Suprapubic skin (tissue), 4 donors: ENCODE data around the gene CAMTA1. TPM values are rescaled to one million over a fixed set of nuclear protein-coding genes. Genes with fewer than 3 reads are reported as not detected.

Experiments used
- DNase-seq, 2 donors: peaks; one replicate each; pipeline ENCODE4 v3.0.0-alpha.2; 2019; ENCODE audit warnings: low spot score in 2 of 2
- H3K27ac ChIP-seq: fragments of 200-600 bp; sonication (generic); one replicate; pipeline ENCODE4 v1.5.1; 2019
- H3K27me3 ChIP-seq: fragments of 200-600 bp; sonication (generic); one replicate; pipeline ENCODE4 v1.5.1; 2019
- H3K36me3 ChIP-seq: fragments of 200-600 bp; sonication (generic); one replicate; pipeline ENCODE4 v1.5.1; 2019
- H3K4me1 ChIP-seq: fragments of 200-600 bp; sonication (generic); one replicate; pipeline ENCODE4 v1.5.1; 2019
- H3K4me3 ChIP-seq: fragments of 200-600 bp; sonication (generic); one replicate; pipeline ENCODE4 v1.5.1; 2019; ENCODE audit warnings: mild to moderate bottlenecking
- H3K9me3 ChIP-seq: fragments of 200-600 bp; sonication (generic); one replicate; pipeline ENCODE4 v1.5.1; 2019
- CTCF ChIP-seq, 2 donors: fragments of 200-600 bp in 1 of 2; fragments of 450-650 bp in 1 of 2; sonication (generic) in 1 of 2; IDR thresholded peaks; one replicate each; pipeline ENCODE4 v1.5.1; 2016 to 2019; ENCODE audit warnings: antibody characterized with exemption in 2 of 2, mild to moderate bottlenecking in 1 of 2, moderate library complexity in 1 of 2
- EP300 ChIP-seq: sonication (generic); formaldehyde crosslinking; IDR thresholded peaks from one replicate; pipeline ENCODE4 v1.6.1; 2017; ENCODE audit warnings: antibody characterized with exemption
- POLR2A ChIP-seq, 2 donors: fragments of 450-650 bp; IDR thresholded peaks; one replicate each; pipeline ENCODE4 v1.6.1; 2017; ENCODE audit warnings: antibody characterized with exemption in 2 of 2, mild to moderate bottlenecking in 2 of 2, moderate library complexity in 2 of 2
- POLR2AphosphoS5 ChIP-seq, 3 donors: sonication (generic); formaldehyde crosslinking; IDR thresholded peaks; one replicate each; pipeline ENCODE4 v1.6.1; 2017; ENCODE audit warnings: antibody characterized with exemption in 3 of 3
- WGBS: methylation state at CpG from one replicate; pipeline ENCODE4 v1.1.5; 2018; 5-methylcytosine and 5-hydroxymethylcytosine counted together
- total RNA-seq, 4 donors: library from RNA; depleted of rRNA; stranded (reverse); fragments of >200 nt; gene quantifications; one replicate each; pipeline ENCODE4 v1.1.0, GENCODE V29; 2016

The CAMTA1 gene
- total RNA-seq, 4 donors from 2014 or later = 40.4 to 54.1 (median 46.6) TPM

- WGBS = 85% methylated on average over 15 of the region's 15 CpGs
- H3K36me3 ChIP-seq = no peaks in the 10 kb centered on the region
- H3K27ac ChIP-seq = no peak overlapping the region
- H3K4me1 ChIP-seq = no peaks in the 10 kb centered on the region
- no peak overlapping the region for H3K4me3 ChIP-seq
- no peak for TF ChIP-seq EP300
- no peak for TF ChIP-seq POLR2AphosphoS5 (IDR thresholded peaks at IDR 0.05)
- no peak for TF ChIP-seq POLR2A (IDR thresholded peaks at IDR 0.05)
- no peak for TF ChIP-seq CTCF (IDR thresholded peaks at IDR 0.05)
- no peak for DNase-seq
- H3K9me3 ChIP-seq = no peaks in the 10 kb centered on the region
- peaks cover 38% of the 10 kb centered on the region for H3K27me3 ChIP-seq
Measured at GRCh38 chr1:7106442-7107108, 321.3 kb downstream of the CAMTA1 start.

DNA sequence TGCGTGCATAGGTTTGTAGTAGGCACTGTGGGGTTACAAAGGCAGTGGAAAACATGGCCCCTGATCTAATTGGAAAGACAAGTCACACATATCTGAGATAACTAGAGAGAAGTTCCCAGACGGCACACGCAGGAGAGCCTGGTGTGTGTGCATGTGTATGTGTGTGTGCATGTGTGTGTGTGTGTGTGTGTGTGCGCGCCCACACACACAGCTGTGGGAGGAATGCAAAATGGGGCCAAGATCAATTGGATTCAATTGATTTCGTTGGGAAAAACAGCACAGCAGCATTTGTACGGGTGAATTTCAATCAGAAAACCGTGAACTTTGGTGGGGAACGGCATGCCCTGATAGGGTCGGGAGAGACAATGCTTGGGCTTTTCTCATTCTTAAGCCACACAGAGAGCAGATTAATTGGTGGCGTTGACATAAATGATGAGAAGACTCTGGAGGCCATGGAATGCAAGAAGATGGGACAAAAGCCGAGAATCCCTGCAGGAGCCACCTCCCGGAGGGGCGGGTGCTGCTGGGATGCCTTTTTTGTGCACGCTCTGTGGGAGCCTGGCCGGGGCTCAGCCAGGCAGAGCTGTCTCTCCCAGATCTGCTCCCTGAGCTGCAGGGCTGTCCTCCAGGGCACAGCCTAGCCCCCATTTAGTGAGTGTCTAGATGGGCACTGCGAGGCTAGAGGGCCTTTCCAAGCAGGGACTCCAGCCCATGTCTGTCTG, 322.0 kb downstream of the CAMTA1 start:
- no peak for TF ChIP-seq EP300
- no peak for TF ChIP-seq CTCF (IDR thresholded peaks at IDR 0.05)
- TF ChIP-seq POLR2A (IDR thresholded peaks at IDR 0.05) = no peak
- no peak for TF ChIP-seq POLR2AphosphoS5 (IDR thresholded peaks at IDR 0.05)
- DNase-seq = no peak
- Histone ChIP-seq H3K4me3 (no peak overlapping the region), H3K4me1 (no peaks in the 10 kb centered on the region), H3K36me3 (no peaks in the 10 kb centered on the region), H3K9me3 (no peaks in the 10 kb centered on the region), H3K27me3 (peaks cover 42% of the 10 kb centered on the region), H3K27ac (no peak overlapping the region)
- WGBS = 65% methylated on average over 17 of the region's 17 CpGs

GRCh38 chr1:7108251-7108650, 323.0 kb downstream of the CAMTA1 start:
- Histone ChIP-seq H3K4me3 (no peak overlapping the region), H3K4me1 (no peaks in the 10 kb centered on the region), H3K36me3 (no peaks in the 10 kb centered on the region), H3K9me3 (no peaks in the 10 kb centered on the region), H3K27me3 (peaks cover 42% of the 10 kb centered on the region), H3K27ac (no peak overlapping the region)
- 75% methylated on average over 8 of the region's 8 CpGs for WGBS
- TF ChIP-seq EP300 (no peak), CTCF (IDR thresholded peaks at IDR 0.05) (no peak), POLR2A (IDR thresholded peaks at IDR 0.05) (no peak), POLR2AphosphoS5 (IDR thresholded peaks at IDR 0.05) (no peak)
- DNase-seq = no peak

DNA sequence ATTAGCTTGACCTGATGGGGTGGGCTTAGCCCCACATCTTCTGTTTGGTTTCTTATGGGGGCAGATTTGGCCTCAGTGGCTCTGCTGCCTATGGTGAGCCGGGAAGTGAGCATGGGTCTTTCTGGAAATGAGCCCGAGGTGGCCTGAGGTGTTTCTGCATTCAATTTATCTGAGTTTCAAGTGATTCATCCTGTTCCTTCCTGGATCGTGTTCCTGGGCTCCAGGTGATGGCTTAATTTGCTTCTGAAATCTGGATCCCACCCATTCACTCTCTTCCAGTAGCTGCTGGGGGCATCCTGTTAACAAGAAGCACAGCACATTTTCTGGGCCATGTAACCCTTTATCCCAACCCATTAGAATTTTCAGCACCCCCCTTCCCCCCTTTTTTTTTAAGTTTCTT, 324.6 kb downstream of the CAMTA1 start:
- Histone ChIP-seq H3K9me3 (no peaks in the 10 kb centered on the region), H3K27me3 (peaks cover 42% of the 10 kb centered on the region), H3K27ac (no peak overlapping the region), H3K4me3 (no peak overlapping the region), H3K4me1 (no peaks in the 10 kb centered on the region), H3K36me3 (no peaks in the 10 kb centered on the region)
- no peak for DNase-seq
- TF ChIP-seq CTCF (IDR thresholded peaks at IDR 0.05) (no peak), POLR2A (IDR thresholded peaks at IDR 0.05) (no peak), EP300 (no peak), POLR2AphosphoS5 (IDR thresholded peaks at IDR 0.05) (no peak)
- WGBS = 18% methylated on average over 3 of the region's 3 CpGs

- TF ChIP-seq POLR2A (IDR thresholded peaks at IDR 0.05) = no peak
- no peak for TF ChIP-seq CTCF (IDR thresholded peaks at IDR 0.05)
- TF ChIP-seq EP300 = no peak
- TF ChIP-seq POLR2AphosphoS5 (IDR thresholded peaks at IDR 0.05) = no peak
- Histone ChIP-seq H3K27ac (no peak overlapping the region), H3K4me3 (no peak overlapping the region), H3K36me3 (no peaks in the 10 kb centered on the region), H3K9me3 (no peaks in the 10 kb centered on the region), H3K27me3 (peaks cover 40% of the 10 kb centered on the region), H3K4me1 (no peaks in the 10 kb centered on the region)
- 80% methylated on average over 8 of the region's 8 CpGs for WGBS
- DNase-seq = no peak
Measured at GRCh38 chr1:7110321-7110720, 325.1 kb downstream of the CAMTA1 start.
